GM18868 (cell line): ENCODE data around the gene VPREB3.
"Not testable (repeated sequence)": the region's sequence is repeated elsewhere in the genome, so short reads cannot be mapped to it uniquely, and the experiment has no call there.

Experiments used
- ATAC-seq: cut with Tn5 transposase; IDR thresholded peaks from one replicate; pipeline ENCODE4 v1.9.1; 2021; ENCODE audit warnings: mild to moderate bottlenecking, moderate library complexity; ENCODE audit not compliant: unreplicated experiment

VPREB3 gene

GRCh38 chr22:23744485-23744884, 9.7 kb downstream of the VPREB3 start:
- ATAC-seq: no peak

- no peak for ATAC-seq
Measured at GRCh38 chr22:23744001-23744400, 10.2 kb downstream of the VPREB3 start.

- no peak for ATAC-seq
Measured at GRCh38 chr22:23743303-23743705, 10.9 kb downstream of the VPREB3 start.

- ATAC-seq: no peak
Measured at GRCh38 chr22:23742505-23743264, 11.5 kb downstream of the VPREB3 start.

GRCh38 chr22:23737696-23738095, 16.5 kb downstream of the VPREB3 start:
- ATAC-seq: no peak

- not testable (repeated sequence) for ATAC-seq
Measured at GRCh38 chr22:23728108-23728507, 26.1 kb downstream of the VPREB3 start.

GRCh38 chr22:23722724-23723123, 31.5 kb downstream of the VPREB3 start:
- no peak for ATAC-seq

- no peak for ATAC-seq
Measured at GRCh38 chr22:23722160-23722559, 32.1 kb downstream of the VPREB3 start.

GRCh38 chr22:23720855-23721254, 33.4 kb downstream of the VPREB3 start:
- no peak for ATAC-seq

- no peak for ATAC-seq
Measured at GRCh38 chr22:23718371-23719165, 35.7 kb downstream of the VPREB3 start.

GRCh38 chr22:23716811-23717801, 37.1 kb downstream of the VPREB3 start:
- peak; percentile 80 for ATAC-seq

- ATAC-seq: no peak
Measured at GRCh38 chr22:23715806-23716375, 38.3 kb downstream of the VPREB3 start.

GRCh38 chr22:23714596-23715578, 39.3 kb downstream of the VPREB3 start:
- no peak for ATAC-seq

- no peak for ATAC-seq
Measured at GRCh38 chr22:23713696-23714595, 40.3 kb downstream of the VPREB3 start.

- no peak for ATAC-seq
Measured at GRCh38 chr22:23712256-23712655, 42.0 kb downstream of the VPREB3 start.

GRCh38 chr22:23709107-23709506, 45.1 kb downstream of the VPREB3 start:
- ATAC-seq: no peak

- no peak for ATAC-seq
Measured at GRCh38 chr22:23708270-23708669, 46.0 kb downstream of the VPREB3 start.

- no peak for ATAC-seq
Measured at GRCh38 chr22:23705358-23705757, 48.9 kb downstream of the VPREB3 start.
